Suprapubic skin (tissue), 4 donors: ENCODE measurements around the gene PIP5K1C. TPM values are rescaled to one million over a fixed set of nuclear protein-coding genes. Genes with fewer than 3 reads are reported as not detected.

ENCODE experiments used
- DNase-seq, 2 donors: peaks; one replicate each; pipeline ENCODE4 v3.0.0-alpha.2; 2019; ENCODE audit warnings: low spot score in 2 of 2
- H3K27ac ChIP-seq: fragments of 200-600 bp; sonication (generic); one replicate; pipeline ENCODE4 v1.5.1; 2019
- H3K27me3 ChIP-seq: fragments of 200-600 bp; sonication (generic); one replicate; pipeline ENCODE4 v1.5.1; 2019
- H3K36me3 ChIP-seq: fragments of 200-600 bp; sonication (generic); one replicate; pipeline ENCODE4 v1.5.1; 2019
- H3K4me1 ChIP-seq: fragments of 200-600 bp; sonication (generic); one replicate; pipeline ENCODE4 v1.5.1; 2019
- H3K4me3 ChIP-seq: fragments of 200-600 bp; sonication (generic); one replicate; pipeline ENCODE4 v1.5.1; 2019; ENCODE audit warnings: mild to moderate bottlenecking
- H3K9me3 ChIP-seq: fragments of 200-600 bp; sonication (generic); one replicate; pipeline ENCODE4 v1.5.1; 2019
- EP300 ChIP-seq: sonication (generic); formaldehyde crosslinking; IDR thresholded peaks from one replicate; pipeline ENCODE4 v1.6.1; 2017; ENCODE audit warnings: antibody characterized with exemption
- POLR2A ChIP-seq, 2 donors: fragments of 450-650 bp; IDR thresholded peaks; one replicate each; pipeline ENCODE4 v1.6.1; 2017; ENCODE audit warnings: antibody characterized with exemption in 2 of 2, mild to moderate bottlenecking in 2 of 2, moderate library complexity in 2 of 2
- POLR2AphosphoS5 ChIP-seq, 3 donors: sonication (generic); formaldehyde crosslinking; IDR thresholded peaks; one replicate each; pipeline ENCODE4 v1.6.1; 2017; ENCODE audit warnings: antibody characterized with exemption in 3 of 3
- WGBS: methylation state at CpG from one replicate; pipeline ENCODE4 v1.1.5; 2018; 5-methylcytosine and 5-hydroxymethylcytosine counted together
- total RNA-seq, 4 donors: library from RNA; depleted of rRNA; stranded (reverse); fragments of >200 nt; gene quantifications; one replicate each; pipeline ENCODE4 v1.1.0, GENCODE V29; 2016
- TF ChIP-seq, protein P1 (sequence below), 2 donors: fragments of 200-600 bp in 1 of 2; fragments of 450-650 bp in 1 of 2; sonication (generic) in 1 of 2; IDR thresholded peaks; one replicate each; pipeline ENCODE4 v1.5.1; 2016 to 2019; ENCODE audit warnings: antibody characterized with exemption in 2 of 2, mild to moderate bottlenecking in 1 of 2, moderate library complexity in 1 of 2

PIP5K1C gene
- total RNA-seq, 4 donors from 2014 or later = 16.5 to 25.7 (median 20.8) TPM

DNA sequence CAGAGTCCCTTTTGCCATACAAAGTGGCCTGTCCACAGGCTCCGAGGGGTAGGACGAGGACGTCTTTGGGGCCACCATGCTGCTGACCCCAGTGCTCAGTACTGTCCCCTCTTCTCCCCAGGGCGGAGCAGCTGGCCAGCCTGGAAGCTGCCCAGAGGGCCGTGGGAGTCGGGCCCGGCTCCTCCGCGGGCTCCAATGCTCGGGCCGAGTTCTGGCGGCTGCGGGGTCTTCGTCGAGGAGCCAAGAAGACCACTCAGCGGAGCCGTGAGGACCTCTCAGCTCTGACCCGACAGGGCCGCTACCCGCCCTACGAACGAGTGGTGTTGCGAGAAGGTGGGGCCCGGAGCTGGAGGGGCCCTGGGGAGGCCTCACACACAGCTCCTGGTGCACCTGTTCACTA, 40.2 kb upstream of the PIP5K1C start:
- no peak for DNase-seq
- H3K36me3 ChIP-seq = no peaks in the 10 kb centered on the region
- no peak overlapping the region for H3K4me3 ChIP-seq
- 91% methylated on average over 15 of the region's 24 CpGs for WGBS
- no peaks in the 10 kb centered on the region for H3K4me1 ChIP-seq
- H3K9me3 ChIP-seq = no peaks in the 10 kb centered on the region
- H3K27me3 ChIP-seq = peaks cover 5% of the 10 kb centered on the region
- TF ChIP-seq POLR2A (IDR thresholded peaks at IDR 0.05) (no peak), EP300 (no peak), POLR2AphosphoS5 (IDR thresholded peaks at IDR 0.05) (no peak)
- TF ChIP-seq, protein P1, sequence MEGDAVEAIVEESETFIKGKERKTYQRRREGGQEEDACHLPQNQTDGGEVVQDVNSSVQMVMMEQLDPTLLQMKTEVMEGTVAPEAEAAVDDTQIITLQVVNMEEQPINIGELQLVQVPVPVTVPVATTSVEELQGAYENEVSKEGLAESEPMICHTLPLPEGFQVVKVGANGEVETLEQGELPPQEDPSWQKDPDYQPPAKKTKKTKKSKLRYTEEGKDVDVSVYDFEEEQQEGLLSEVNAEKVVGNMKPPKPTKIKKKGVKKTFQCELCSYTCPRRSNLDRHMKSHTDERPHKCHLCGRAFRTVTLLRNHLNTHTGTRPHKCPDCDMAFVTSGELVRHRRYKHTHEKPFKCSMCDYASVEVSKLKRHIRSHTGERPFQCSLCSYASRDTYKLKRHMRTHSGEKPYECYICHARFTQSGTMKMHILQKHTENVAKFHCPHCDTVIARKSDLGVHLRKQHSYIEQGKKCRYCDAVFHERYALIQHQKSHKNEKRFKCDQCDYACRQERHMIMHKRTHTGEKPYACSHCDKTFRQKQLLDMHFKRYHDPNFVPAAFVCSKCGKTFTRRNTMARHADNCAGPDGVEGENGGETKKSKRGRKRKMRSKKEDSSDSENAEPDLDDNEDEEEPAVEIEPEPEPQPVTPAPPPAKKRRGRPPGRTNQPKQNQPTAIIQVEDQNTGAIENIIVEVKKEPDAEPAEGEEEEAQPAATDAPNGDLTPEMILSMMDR (IDR thresholded peaks at IDR 0.05) = no peak
- no peak overlapping the region for H3K27ac ChIP-seq

DNA sequence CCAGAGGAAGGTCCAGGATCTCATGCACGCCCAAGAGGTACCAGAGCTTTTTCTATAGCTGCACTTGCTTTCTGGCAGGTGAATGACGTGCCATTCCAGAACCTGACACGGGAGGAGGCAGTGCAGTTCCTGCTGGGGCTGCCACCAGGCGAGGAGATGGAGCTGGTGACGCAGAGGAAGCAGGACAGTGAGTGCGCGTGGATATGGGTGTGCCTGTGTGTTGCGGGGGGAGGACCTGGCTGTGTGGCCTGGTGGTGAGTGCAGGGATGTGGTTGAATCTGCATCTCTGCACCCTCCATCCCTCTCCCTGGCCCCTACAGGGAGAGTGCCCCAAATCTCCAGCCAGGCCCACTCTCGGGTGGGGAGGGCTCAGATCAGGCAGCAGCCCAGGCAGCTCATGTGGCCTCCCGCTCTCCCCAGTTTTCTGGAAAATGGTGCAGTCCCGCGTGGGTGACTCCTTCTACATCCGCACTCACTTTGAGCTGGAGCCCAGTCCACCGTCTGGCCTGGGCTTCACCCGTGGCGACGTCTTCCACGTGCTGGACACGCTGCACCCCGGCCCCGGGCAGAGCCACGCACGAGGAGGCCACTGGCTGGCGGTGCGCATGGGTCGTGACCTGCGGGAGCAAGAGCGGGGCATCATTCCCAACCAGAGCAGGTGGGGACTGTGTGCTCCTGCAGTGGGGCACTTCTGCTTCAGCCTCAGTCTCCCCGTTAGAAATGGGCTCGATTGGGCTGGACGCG, 38.4 kb upstream of the PIP5K1C start:
- Histone ChIP-seq H3K27me3 (peaks cover 8% of the 10 kb centered on the region), H3K4me3 (no peak overlapping the region), H3K36me3 (no peaks in the 10 kb centered on the region), H3K4me1 (no peaks in the 10 kb centered on the region), H3K9me3 (no peaks in the 10 kb centered on the region), H3K27ac (no peak overlapping the region)
- TF ChIP-seq POLR2A (IDR thresholded peaks at IDR 0.05) (no peak), POLR2AphosphoS5 (IDR thresholded peaks at IDR 0.05) (no peak)
- TF ChIP-seq, protein P1 (IDR thresholded peaks at IDR 0.05) = no peak
- 96% methylated on average over 20 of the region's 32 CpGs for WGBS
- DNase-seq = no peak

DNA sequence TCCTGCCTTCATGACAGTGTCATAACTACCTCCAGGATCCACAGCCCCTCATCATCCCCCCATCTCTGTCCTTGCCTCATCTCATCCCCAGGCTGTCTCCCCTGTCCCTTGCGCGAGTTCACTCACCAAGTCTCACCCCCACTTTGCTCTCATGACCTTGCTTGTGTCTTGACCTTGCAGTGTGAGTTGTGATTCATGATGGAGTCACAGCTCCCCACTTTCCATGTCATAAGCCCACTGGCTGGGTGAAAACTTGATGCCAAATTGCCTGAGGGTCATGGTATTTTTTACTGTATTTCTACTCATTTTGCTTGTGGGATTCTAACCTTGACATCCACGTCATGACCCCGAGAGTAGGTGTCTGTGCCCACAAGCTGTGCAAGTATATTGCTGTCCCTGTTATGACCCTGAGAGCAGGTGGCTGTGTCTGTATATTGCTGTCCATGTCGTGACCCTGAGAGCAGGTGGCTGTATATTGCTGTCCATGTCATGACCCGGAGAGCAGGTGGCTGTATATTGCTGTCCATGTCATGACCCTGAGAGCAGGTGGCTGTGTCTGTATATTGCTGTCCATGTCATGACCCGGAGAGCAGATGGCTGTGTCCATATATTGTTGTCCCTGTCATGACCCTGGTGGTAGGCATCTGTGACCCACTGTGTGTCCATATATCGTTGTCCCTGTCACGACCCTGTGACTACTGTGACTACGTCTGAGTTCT, 37.4 kb upstream of the PIP5K1C start:
- Histone ChIP-seq H3K27me3 (peaks cover 8% of the 10 kb centered on the region), H3K4me1 (no peaks in the 10 kb centered on the region), H3K9me3 (no peaks in the 10 kb centered on the region), H3K27ac (no peak overlapping the region), H3K36me3 (no peaks in the 10 kb centered on the region), H3K4me3 (no peak overlapping the region)
- WGBS = 76% methylated on average over 10 of the region's 10 CpGs
- DNase-seq = no peak
- TF ChIP-seq POLR2A (IDR thresholded peaks at IDR 0.05) (no peak), EP300 (no peak), POLR2AphosphoS5 (IDR thresholded peaks at IDR 0.05) (no peak)
- TF ChIP-seq, protein P1 (IDR thresholded peaks at IDR 0.05) = no peak

DNA sequence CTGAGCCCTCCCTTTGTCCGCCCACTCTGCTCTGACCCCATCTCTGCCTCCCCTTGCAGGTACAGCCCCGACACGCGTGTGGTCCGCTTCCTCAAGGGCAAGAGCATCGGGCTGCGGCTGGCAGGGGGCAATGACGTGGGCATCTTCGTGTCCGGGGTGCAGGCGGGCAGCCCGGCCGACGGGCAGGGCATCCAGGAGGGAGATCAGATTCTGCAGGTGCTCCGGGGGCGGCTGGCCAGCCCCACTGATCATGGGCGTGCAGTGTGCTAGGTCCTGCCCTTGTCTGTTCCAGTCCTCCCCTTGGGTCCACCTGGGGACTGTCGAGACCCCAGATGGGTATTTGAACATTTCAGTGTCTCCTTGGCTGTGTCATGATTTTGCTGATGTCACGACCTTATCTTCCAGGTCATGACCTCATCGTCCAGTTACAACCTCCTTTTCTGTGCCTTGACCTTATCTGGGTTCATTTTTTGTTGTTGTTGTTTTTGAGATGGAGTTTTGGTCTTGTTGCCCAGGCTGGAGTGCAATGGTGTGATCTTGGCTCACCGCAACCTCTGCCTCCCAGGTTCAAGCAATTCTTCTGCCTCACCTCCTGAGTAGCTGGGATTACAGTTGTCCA, 35.9 kb upstream of the PIP5K1C start:
- Histone ChIP-seq H3K27me3 (peaks cover 8% of the 10 kb centered on the region), H3K4me1 (no peaks in the 10 kb centered on the region), H3K36me3 (no peaks in the 10 kb centered on the region), H3K9me3 (no peaks in the 10 kb centered on the region), H3K4me3 (no peak overlapping the region), H3K27ac (no peak overlapping the region)
- TF ChIP-seq EP300 (no peak), POLR2A (IDR thresholded peaks at IDR 0.05) (no peak), POLR2AphosphoS5 (IDR thresholded peaks at IDR 0.05) (no peak)
- TF ChIP-seq, protein P1 (IDR thresholded peaks at IDR 0.05) = no peak
- no peak for DNase-seq
- WGBS = 83% methylated on average over 20 of the region's 21 CpGs

DNA sequence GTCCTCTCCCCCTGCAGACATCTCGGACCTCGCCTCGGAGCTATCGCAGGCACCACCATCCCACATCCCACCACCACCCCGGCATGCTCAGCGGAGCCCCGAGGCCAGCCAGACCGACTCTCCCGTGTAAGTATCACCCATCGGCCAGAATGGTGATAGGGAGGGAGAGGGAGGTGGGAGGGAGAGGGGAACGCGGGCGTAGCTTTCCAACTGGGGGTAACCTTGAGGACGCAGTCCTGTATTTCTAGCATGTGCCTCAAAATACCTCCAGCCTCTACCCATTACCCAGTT, 34.0 kb upstream of the PIP5K1C start:
- 95% methylated on average over 14 of the region's 14 CpGs for WGBS
- no peak overlapping the region for H3K27ac ChIP-seq
- TF ChIP-seq, protein P1 (IDR thresholded peaks at IDR 0.05) = no peak
- TF ChIP-seq EP300 (no peak), POLR2A (IDR thresholded peaks at IDR 0.05) (no peak), POLR2AphosphoS5 (IDR thresholded peaks at IDR 0.05) (no peak)

More for the DNA sequence above, 34.0 kb upstream of the PIP5K1C start:
- Histone ChIP-seq H3K4me1 (no peaks in the 10 kb centered on the region), H3K27me3 (peaks cover 8% of the 10 kb centered on the region), H3K4me3 (no peak overlapping the region), H3K36me3 (no peaks in the 10 kb centered on the region), H3K9me3 (no peaks in the 10 kb centered on the region)
- no peak for DNase-seq
